ENCODE results near the gene NEU2.

DNA sequence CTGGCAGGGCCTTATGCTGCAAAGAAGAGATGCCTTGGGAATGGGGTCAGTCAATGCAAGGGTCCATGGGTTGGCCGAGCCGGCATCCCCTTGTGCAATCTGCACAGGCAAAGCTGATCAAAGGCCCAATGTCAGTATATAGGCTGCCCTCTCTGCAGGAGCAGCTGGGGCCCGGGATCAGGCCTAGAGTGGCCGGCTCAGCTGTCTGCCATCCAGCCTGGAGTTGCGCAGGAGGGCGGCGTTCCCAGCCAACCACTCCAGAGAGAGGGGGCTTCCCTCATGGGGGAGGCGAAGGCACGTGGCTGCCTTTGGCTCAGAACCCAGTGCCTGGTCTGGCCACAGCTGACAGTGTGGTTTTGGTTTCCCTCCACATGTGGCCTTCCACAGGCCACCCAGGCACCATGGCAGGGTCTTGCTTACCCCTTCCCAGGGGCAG lies 31.5 kb downstream of the NEU2 start:
- TF ChIP-seq POLR2AphosphoS5 (IDR thresholded peaks at IDR 0.05; ENCODE audit: low read depth, low read length) (no peak), SPI1 (IDR thresholded peaks at IDR 0.05; ENCODE audit: low read depth, low read length) (no peak), TAF1 (IDR thresholded peaks at IDR 0.05; ENCODE audit: low read depth, low read length) (no peak), POLR2A (IDR thresholded peaks at IDR 0.05; ENCODE audit: low read depth, low read length) (no peak), POU2F2 (IDR thresholded peaks at IDR 0.05; ENCODE audit: low read depth, low read length) (no peak), PAX5 (IDR thresholded peaks at IDR 0.05; ENCODE audit: insufficient read depth, low read length, severe bottlenecking) (no peak)
